Endometrial microvascular endothelial cells (primary cell): Measurements from ENCODE around the gene POLD4. TPM values are rescaled to one million over a fixed set of nuclear protein-coding genes. Genes with fewer than 3 reads are reported as not detected.

Source experiments
- in situ Hi-C: cut with HindIII; loops from 2 replicates; pipeline ENCODE4 v1.10.0; 2017; ENCODE audit warnings: low sequenced_read_pairs, low pct_unique_long_range_greater_than_20kb; ENCODE audit errors: inconsistent ontology term
- total RNA-seq: library from RNA; depleted of rRNA; stranded (reverse); fragments of >200 nt; gene quantifications from one replicate; pipeline ENCODE4 v1.2.3, GENCODE V29; 2015; ENCODE audit errors: inconsistent ontology term

The POLD4 gene
- total RNA-seq, 1 donor from 2014 or later = 100 TPM

DNA sequence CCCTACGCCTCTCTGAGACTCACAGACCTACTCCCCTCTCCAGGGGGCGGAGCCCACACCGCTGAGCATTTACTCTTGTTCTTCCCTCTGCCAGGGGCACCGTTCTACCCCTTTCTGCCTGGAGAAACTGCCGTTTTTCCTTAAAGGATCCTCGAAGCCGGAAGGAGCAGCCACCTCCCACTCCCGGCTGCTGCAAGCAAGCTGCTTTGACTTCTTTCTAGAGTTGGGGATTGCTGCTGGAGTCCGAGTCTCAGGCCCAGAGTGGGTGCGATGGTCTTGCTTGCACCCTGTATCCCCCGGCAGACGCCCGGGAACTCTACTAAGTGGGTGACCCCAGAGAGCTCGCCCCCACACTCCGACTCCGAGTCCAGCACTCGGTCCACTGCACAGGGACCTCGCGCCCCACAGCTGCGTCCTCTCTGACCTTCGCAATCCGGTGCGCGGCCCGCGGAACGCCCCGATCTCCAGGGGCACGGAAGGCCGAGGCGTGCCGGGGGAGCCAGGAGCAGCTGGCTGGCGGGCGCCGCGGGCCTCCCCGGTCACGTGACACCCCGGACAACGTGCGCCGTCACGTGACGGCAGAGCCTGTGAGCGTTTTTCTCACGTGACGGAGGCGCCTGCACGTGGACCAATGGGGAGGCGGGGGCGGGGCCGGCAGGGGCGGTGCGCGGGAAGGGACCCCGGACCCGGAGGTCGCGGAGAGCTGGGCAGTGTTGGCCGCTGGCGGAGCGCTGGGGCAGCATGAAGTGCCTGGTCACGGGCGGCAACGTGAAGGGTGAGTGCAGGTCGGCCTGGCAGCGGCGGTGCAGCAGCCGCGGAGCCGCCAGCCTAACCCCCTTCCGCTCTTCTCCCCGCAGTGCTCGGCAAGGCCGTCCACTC lies 38.2 kb upstream of the POLD4 start, which contains the start of gene RAD9A:
Gene RAD9A, plus strand, starts transcription at position 683 of the 879 bp plus-strand sequence. Its CDS starts 59 bp downstream, at position 742.
- in situ Hi-C loops = no loop called here

- in situ Hi-C loops = no loop called here
These were observed 37.6 kb upstream of the POLD4 start for GRCh38 chr11:67390947-67391303.

DNA sequence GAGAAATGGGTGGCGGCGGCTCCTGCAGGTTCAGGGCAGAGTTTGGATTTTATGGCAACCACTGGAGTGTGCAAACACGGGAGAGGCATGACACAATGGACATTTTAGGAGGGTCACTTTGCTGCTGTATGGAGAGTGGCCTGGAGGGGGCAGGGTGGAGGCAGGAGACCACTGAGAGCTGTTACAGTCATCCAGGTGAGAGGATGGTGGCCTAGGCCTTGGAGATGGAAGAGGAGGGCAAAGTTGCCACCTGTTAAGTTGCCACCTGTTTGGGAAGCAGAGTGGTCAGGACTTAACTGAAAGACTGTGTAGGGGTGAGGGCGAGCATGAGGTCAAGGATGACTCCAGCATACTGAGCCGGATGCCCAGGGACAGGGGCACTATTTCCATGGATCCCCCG lies 36.1 kb upstream of the POLD4 start:
- in situ Hi-C loops = no loop called here

GRCh38 chr11:67387518-67387917 lies 34.2 kb upstream of the POLD4 start:
- in situ Hi-C loops = no loop called here

DNA sequence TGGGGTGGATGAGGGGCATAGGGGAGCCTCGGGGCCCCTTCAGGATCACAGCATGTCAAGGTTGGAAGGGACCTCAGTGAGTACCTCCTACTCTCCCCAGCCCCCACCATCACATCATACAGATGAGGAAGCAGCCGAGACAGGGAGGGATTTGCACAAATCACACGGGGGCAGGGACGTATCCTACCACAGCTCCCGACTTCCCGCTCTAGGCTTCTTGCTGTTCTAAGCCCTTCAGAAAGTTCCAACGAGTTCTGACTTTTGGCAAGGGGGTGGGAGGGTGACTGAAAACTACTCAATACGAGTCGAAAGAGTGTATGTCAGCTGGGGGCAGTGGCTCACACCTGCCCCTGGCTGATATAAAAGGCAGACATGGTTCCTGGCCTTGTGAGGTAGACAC lies 33.7 kb upstream of the POLD4 start:
- in situ Hi-C loops = no loop called here

DNA sequence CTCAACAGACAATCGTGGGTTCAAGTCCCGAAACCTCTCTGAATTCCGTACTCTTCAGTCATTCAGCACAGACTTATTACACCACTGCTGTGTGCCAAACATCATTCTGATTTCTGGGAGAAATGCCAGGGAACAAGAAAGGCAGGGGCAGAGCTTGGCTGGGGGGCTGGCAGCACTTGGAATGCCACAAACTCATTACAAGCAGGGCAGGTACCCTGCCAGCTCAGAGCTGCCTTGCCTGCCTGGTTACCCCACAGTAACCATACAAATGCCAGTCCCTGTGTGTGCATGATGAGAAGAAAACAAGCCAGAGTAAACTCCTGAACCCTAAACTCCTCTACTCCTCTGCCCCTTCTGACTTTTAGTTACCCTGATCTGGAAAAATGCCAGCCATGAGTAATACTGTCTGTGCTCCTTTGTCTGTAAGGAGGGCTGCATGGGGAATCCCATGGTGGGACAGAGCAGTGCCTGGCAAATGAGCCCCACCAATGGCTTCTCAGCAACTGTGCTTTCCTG lies 31.6 kb upstream of the POLD4 start:
- in situ Hi-C loops = no loop called here

DNA sequence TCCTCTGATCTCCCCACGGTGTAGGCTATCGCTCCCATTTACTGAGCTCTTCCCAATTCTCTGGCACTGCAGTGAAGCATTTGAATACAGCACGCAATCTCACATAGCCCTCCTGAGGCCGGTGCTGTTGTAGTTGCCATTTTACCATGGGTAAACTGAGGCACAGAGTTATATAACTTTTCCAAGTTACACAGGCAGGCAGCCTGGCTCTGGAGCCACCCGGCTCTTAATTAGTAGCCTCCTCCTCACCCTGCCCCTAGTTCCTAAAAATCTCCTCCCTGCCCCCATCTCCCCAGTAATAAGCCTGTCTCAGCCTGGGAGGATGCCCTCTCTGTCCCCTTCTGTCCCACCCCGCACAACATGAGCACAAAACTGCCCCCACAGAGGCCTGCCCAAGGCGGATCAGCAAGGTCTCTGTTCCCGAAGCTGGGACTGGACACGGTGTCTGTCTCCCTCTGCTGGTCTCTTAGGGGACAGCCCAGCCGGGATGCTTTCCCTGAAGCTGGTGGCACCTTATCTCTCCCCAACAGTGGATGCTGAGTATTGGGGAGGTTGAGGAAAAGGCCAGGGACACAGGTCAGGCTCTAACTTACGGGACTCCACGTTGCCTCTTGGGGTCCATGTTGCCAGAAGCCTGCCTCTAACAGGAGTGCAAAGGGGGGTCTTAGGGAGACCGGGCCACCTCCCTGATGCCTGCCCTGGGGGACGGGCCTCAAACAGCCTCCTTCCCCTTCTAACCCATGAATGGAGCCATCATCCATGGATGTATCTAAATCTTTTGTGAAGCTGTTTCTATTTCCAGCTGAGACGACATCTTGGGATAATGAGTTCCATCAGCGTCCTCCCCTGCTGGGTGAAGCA lies 29.2 kb upstream of the POLD4 start:
- in situ Hi-C loops = no loop called here

DNA sequence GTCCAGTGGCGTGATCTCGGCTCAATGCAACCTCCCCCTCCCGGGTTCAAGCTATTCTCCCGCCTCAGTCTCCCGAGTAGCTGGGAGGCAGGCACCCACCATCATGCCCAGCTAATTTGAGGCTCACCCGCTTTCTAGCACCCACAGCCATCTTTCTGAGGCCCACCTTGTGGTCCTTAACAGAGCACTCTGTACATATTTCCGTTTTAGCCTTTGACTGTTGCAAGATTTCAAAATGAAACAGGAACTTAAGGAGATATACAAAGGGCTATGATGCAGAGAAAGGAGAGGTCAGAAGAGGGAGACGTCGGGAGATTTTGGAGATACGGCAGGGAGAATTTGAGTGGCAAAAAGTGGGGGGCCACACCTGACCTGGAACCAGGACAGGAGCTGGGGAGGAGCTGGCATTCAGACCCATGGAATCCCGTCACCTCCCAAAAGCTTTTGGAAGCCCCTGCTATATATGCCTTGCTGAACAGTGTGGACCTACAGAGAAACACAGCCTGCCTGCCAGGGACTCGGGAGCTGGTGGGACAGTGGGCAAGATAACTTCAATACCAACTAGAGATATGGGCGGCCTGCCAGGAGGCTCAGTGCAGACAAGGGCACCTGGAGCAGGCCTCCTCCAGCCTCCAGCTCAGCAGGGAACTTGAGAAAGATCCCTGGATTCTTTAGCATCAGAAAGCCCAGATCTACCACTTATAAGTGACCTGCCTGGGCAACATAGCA lies 28.1 kb upstream of the POLD4 start:
- in situ Hi-C loops = no loop called here

GRCh38 chr11:67379061-67380058 lies 26.0 kb upstream of the POLD4 start:
- in situ Hi-C loops = no loop called here

GRCh38 chr11:67378544-67378943 lies 25.2 kb upstream of the POLD4 start:
- in situ Hi-C loops = no loop called here

- in situ Hi-C loops = no loop called here
These were observed 23.8 kb upstream of the POLD4 start for GRCh38 chr11:67376873-67377808.

DNA sequence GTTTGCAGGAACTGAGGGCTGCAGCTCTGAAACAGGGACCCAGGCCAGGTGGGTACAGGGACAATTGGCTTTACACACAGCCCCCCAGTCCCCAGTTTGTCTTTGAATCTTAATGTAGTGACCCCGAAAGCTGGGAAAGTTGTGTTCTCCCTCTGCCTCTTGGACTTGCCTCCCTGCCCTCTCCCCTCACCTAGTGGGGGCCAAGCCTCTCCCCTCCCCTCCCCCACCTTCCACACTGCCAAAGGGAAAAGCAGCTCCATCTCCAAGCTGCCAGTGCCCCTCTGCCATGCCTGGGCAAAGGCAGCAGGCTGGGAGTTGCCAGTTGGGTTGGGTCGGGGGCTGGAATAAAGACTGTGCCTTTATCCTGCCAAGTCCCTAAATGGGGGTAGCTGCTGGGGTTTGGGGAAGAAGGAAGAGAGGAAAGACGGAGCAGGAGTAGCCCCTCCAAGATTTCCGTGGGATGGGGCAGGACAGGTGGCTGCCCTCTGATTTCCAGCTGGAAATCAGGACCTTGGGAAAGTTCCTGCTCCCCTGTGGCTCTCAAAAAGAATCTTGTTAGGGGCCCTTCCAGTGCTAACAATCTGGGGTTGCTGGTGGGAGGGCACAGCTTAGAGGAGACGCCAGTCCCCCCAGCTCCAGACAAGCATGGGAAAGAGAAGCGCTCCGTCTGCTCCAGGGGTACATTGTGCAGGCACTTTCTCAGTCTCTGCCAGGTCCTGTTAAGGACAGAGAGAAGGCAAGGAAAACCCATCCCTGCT lies 22.9 kb upstream of the POLD4 start:
- in situ Hi-C loops = no loop called here

DNA sequence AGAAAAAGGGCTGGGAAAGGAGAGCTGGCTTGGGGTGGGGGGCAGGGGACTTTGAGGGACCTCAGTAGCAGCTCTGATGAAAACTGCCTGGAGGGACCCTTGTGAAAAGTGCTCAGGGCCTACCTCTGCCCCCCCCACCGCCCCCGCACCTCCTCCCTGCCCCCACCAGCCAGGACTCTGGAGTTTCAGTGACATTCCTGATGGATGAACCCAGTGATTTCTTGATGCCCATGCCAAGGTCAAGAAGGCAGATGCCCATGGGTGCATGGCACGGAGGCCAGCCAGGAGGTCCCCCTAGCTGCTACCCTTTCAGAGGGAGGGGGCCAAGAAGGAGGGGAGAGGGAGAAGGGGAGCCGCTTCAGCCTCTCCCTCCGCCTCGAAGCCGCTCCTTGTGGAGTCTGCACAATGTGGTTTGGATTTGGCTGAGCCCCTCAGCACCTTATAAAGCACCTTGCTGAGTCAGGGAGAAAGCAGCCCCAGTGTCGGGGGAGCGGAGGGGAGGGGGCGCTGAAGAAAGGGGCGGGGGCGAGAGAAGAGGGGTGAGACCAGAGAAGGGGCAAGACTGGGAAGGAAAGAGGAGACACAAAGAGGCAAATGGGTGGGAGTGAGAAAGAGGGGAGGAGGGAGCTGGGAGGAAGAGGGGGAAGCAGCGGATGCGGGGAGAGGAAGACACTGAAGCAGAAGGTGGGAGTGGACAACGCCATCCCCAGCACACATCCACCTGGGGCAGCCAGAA lies 22.1 kb upstream of the POLD4 start:
- in situ Hi-C loops = no loop called here

DNA sequence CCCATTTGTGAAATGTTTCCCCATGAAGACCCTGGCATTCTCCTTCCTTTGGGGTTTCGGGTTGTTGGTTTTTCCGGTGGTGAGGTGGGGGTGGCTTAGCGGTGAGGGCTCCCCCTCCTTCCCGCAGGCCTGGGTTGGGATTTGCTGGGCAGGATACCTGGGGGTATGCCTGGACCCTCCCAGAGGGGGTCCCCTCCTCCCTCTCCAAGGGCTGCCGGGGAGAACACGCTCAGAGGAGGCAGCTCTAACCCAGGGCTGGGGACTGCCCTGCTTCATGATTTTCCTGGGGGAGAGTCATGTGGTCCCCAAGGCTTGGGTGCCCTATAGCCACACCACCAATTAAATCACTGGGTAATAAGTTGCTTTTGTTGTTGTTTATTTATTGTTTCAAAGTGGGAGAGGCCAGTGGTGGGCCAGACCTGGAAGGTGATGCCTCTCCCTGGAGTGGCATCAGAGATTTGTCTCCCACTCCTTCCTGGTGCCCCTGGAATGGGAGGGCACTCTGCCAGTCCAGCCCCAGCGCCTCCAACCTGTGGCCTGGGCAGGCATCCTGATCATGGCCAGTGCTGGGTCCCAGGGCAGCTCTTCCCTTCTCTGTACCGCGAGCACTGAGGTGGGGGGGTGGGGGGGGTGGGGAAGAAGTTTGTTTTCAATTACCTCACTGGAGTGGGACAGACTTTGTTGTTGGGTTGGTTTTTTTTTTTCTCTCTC lies 21.4 kb upstream of the POLD4 start:
- in situ Hi-C loops = no loop called here
